NCI-H69 (cell line): ENCODE results near the gene CAMK2B.

Source experiments
- DNase-seq: peaks from one replicate; lab custom pipeline; 2025; lab: John Stamatoyannopoulos, UW

CAMK2B gene

DNA sequence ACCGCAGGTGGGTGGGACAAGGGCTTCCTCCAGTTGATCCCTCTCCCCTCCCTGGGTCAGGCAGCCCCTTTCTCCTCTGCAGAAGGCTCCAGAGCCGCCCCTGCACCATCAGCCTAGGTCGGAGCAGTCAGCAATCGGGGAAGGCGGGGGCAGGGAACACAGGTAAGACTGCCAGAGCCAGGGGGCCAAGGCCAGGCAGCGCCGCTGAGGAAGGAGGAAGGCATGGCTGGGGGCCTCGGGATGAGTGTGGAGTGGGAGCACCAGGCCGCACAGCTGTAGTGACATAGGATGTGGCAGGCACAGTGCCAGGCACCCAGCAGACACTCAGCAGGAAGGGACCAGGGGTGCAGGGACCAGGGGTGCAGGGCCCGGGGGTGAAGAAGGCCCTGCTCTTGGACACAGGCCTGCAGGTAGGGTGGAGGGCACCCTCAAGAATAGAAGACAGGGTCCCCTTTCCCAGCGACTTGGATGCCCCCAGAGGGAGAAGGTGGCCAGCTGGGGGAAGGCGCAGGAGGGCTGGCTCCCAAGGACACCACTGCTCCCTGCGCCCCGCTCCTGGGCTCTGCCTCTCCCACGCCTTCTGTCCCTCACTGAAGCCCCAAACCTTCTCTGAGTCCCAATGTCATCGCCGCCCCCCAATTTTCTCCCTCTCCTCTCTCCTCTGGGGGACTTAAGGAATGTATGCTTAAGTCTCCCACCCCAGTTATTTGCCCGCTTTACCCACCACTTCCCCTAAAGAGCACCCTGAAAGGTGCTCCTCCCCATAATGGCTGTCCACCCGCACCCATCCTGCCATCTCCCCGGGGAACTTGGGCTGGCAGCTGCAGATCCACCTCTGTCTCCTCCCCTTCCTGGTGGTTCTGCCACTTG is 38.5 kb downstream of the CAMK2B start:
- peak; percentile 23 for DNase-seq

GRCh38 chr7:44286182-44286617 is 39.2 kb downstream of the CAMK2B start:
- DNase-seq: peak; percentile 60

- DNase-seq: no peak
Measured at GRCh38 chr7:44285561-44285960, 39.8 kb downstream of the CAMK2B start.

DNA sequence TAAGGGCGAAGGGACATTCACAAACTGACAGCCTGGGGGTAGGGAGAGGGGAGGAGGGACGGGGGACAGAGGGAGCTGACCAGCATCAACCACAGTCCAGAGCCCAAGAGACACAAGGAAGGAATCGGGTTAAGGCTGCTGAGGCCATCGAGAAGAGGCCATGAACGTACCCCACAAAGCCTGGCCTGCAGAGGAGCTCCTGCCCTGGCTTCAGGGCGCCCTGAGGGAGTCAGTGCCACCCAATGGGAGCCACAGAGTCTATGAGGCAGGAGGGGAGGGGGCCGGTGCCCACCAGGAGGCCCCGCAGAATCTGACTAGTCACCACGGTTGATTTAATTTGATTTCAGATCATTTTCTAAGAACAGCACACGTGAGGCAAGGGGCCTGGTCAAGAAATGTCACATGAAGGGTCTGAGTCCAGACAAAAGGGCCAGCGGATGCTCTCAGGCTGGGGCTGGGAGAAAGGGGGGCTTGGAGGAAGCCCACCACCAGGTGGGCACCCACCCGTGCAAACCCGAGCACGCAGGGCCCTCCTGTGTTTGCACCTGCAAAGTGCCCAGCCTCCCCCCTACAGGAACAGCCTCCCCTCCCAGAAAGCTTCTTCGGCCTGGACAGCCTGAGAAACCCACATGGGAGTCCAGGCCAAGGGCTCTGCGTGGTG is 40.4 kb downstream of the CAMK2B start:
- no peak for DNase-seq

DNA sequence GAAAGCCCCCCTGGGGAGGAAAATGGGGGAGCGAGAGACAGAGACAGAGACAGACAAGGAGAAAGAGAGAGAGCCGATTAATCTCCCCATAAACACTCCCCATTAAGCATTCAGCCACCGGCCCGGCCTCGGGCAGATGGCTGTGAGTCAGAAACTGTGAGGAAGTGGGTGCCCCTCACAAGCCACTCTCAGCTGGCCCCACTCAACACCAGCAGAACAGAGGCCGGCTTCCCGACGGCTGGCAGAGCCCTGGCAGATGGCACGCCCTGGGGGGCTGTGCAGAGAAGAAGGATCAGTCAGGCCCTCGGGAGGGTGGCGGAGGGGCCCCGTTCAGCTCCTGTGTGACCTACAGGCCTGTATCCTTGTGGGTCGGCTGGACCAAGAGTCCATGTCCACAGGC is 41.2 kb downstream of the CAMK2B start:
- peak; percentile 89 for DNase-seq

DNA sequence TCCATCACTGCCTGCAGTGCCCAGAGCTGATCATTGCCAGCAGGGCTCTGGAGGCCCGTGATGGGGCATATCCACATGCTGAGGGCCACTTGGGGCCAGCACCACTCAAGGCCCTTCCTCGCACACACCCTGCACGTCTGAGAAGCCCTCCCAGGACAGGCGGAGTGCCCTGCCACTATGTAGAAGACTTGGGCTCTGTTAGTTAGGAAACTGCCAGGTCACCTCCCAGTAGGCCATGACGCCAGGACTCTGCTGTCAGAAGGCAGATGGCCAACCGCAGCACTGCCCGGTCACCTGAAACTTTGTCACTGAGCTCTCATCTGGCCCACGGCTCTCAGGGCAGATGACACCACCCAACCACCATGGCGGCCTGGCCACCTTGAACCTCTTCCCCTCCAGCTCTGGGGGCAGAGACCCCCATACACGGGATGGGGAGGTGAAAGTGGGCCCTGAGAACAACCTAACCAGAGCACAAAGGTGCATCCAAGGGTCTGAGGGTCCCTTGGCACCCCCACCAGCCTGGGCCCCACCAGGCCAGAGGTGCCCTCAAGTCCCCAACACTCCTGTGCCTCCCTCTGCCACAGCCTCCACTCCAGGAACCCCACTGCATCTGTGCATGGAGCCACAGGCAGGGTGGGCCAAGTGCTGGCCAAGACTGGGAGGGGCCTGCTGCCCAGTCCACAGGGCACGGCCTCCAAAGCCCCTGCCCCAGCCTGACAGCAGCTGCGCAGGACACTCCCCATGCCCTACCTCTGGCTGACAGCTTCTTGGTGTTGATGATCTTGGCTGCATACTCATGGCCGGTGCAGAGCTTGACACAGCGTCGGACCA is 41.8 kb downstream of the CAMK2B start:
- DNase-seq: no peak

DNA sequence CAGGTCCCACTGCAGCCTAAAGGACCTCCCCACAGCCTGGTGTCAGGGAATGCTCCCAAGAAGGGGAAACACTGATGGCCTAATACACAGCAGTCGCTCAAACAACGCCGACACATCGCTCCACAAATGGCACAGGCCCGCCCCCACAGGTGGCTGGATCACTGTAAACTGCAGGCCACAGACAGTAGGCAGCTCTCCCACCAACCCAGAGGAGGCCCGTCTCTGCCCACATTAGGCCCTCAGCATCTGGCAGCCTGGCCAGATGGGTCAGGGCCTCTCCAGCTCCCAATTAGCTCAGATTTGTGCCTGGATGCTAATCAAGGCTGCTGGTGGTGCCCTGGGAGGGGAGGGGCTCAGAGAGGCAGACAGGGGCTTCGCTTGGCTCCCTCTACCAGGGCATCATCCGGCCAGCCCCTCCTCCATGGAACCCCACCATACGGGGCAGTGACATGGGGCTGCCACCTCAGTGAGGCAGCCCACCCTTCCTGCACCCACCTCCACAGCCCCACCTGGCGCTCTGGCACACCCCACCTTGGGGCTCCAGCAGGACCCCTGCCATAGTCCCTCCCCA is 42.7 kb downstream of the CAMK2B start:
- DNase-seq: no peak

DNA sequence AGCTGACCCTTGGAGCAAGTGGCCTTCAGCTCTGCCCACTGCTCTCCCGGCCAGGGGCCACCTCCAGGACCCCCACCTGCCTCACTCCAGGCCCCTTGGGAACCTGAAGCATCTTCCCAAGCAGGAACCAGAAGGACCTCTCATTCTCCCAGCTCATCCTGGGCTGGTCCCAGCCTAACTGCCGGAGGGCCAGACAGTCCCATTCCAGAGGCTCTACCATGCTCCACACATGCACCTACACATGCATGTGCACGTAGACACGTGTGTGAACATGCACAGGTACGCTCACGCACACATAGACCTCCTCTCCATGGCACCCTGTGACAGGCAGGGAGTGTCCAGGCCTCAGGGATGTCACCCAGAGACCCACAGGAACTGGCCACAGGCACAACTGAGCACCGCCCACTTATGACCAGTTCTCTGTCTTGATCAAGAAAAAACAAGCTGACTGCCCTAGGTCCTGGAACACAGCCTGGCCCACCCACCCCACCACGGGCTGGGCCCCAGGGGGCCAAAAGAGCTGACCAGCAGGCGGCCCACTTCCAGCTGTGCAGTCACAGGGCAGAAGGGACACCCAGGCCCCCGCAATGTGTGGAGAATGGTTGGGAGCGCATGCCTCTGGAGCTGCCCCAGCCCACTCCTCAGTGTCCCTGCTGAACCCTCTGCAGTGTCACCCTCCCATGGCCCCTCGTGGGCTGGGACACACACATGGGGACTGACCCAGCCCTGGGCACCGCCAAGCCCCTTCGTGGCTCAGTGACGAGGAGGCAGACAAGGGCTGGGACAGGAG is 43.4 kb downstream of the CAMK2B start:
- DNase-seq: no peak

GRCh38 chr7:44280993-44281721 is 44.2 kb downstream of the CAMK2B start:
- no peak for DNase-seq

GRCh38 chr7:44280636-44280992 is 44.8 kb downstream of the CAMK2B start:
- DNase-seq: no peak

DNA sequence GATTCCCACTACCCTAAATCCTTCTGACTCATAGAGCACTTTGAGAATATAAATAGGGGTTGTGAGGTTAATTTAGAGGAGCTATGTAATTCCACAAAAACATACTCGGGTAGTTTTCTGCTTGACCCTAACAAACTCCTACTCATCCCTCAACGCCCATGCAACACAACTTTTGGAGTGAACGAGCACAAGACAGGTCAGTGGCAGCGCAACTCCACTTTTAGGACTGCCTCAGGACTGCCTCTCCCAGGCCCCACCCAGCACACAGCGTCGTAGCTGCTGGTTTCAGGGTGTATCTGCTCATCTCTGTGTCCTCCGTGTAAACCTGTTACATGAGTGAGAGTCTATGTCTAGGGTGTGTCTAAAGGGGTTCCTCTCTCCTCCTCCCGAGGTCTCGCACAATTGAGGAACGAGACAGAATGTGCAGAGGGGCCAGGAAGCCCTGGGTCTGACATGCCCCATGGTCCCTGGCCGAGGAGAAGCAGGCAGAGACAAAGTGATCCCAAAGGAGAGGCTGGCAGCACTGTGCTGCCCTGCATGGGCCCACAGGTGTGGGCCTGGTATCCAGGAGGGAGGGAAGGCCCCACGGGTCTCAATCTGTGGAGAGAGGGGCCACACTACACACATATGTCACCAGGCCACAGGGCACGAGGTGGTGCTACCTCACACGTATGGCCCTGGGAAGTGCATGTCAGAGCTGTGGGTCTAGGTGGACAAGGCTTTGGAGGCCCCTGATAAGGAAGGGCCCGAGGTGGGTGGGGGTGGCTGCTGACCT is 45.5 kb downstream of the CAMK2B start:
- no peak for DNase-seq

DNA sequence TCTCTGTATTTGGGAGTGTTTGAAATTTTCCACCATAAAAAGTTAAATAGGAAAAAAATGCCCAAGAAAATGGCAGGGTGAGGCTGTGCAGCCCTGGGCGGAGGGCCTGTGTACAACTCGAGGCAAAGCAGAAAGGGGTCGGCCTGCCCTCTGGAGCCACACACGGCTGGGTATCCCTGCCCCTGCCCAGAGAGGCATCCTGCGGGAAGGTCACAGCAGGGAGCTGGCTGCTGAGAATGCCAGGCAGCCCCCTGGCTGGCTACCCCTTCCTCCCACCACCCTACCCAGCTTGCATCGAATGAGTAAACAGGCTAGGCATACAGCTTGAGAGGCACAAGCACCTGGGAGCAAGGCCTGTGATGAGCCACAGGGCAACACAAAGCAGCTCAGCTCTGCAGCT is 46.1 kb downstream of the CAMK2B start:
- peak; percentile 33 for DNase-seq

DNA sequence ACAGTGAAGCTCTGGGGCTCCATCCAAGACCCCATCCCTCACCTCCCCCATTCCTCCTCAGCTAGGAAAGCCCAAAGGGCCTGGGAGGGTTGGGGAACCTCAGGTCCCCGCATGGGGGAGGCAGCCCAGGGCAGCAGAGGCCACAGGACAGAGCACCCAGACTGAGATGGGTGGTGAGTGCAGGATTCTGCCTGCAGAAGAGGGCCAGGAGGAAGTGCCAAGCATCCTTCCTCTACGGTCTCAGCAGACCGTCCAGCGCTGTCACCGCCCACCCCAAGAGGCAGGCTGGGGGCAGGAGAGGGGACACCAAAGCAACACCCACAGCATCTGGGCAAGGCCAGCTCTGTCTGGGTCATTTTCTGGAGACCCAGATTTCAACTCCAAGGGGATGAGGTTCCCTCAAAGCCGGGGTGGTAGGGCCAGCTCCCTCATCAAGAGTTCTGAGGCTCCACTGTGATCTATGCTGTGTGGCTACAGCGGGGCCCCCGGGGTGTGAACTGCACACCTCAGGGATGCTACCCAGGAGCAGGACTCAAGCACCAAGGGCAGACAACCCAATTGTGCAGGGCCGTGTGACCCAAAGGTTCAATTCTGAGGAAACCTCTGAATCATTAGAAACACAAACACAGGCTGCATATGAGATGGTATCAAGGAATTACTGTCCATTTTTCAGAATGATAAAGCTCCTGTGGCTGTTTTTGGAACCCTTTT is 46.8 kb downstream of the CAMK2B start:
- DNase-seq: no peak

DNA sequence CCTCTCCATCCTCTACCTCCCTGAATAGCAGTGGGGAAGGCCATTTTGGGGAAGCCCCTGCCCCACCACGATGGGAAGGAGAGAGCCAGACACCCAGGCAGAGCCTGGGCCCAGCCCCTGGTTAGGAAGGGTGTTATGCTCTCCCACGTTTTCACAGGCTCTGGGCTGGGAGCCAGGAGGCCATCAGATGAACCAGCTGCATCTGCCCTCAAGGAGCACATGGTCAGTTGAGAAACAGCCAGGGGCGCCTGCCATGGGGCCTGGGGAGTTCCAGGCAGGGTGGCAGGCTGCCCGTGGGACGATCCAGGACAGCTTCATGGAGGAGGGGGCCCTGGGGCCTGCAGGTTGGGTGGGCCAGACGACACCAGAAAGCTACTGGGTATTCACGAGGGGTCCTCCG is 47.5 kb downstream of the CAMK2B start:
- peak; percentile 60 for DNase-seq

DNA sequence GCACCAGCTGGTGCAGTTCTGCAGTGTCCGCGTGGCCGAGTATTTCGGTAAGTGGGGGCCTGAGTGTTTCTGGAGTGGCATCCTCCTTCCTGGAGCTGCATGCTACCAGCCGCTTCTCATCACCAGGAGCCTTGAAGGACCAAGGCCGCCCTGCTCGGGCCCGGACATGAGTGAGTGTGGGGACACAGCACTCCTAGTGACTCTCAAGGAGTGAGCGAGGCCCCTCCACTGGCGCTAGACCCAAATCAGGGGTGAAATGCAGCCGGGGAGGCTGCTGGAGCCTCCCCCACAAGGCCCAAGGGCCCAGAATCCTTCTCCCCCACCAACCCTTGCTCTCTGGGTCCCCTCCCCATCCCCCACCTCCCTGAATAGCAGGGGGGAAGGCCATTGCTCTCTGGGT is 48.0 kb downstream of the CAMK2B start:
- DNase-seq: no peak

GRCh38 chr7:44276571-44277221 is 48.7 kb downstream of the CAMK2B start:
- DNase-seq: no peak

DNA sequence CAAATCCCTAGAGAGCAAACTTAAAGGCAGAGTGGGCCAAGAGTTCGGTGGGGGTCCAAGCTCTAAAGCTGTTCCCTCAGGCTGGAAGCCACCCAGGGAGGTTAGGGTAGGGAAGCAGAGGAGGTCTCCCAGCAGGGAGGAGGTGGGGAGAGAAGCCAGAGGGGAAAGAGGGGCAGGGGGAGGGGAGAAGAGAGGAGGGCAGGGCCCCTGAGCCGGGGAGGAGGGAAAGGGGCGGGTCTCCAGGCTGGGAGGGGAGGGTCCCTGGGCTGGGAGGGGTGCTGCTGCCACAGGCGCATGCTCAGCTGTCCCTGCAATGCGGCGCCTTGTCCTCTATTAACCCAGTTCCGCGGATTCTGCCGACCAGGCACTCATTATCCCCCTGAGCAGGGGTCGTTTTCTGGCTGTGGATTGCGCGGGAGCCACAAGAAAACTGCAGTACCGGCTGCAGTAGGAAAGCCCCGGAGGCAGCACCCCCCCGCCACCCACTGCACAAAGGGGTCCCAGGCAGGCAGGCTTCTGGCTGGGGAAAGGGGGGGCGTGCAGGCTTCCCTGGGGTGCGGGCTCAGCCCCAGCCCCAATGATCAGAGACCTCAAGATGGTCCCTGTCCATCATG is 49.3 kb downstream of the CAMK2B start:
- DNase-seq: peak; percentile 91

DNA sequence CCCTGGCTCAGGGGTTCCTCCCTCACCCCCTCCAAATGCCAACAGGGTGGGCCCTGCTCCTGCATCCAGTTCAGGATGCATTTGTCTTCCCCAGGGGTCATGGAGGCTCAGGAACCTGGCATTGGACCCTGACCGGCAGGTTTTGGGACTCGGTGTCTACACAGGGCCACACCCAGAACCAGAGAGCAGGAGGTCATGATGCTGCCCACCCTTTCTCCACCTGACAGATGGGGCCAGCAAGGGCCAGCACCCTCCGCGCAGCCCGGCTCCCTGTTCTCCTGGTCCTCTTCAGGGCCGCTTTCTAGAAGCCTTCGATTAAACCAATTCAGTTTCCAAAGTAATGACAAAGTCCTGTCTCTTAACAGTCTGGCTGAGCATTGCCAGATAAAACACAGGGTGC is 50.2 kb downstream of the CAMK2B start:
- DNase-seq: no peak

GRCh38 chr7:44274623-44274975 is 50.8 kb downstream of the CAMK2B start:
- DNase-seq: no peak
